ENCODE measurements around the gene UBA5.
A peak's percentile ranks its signal among the peaks of the same experiment; 100 is the strongest.

The UBA5 gene

DNA sequence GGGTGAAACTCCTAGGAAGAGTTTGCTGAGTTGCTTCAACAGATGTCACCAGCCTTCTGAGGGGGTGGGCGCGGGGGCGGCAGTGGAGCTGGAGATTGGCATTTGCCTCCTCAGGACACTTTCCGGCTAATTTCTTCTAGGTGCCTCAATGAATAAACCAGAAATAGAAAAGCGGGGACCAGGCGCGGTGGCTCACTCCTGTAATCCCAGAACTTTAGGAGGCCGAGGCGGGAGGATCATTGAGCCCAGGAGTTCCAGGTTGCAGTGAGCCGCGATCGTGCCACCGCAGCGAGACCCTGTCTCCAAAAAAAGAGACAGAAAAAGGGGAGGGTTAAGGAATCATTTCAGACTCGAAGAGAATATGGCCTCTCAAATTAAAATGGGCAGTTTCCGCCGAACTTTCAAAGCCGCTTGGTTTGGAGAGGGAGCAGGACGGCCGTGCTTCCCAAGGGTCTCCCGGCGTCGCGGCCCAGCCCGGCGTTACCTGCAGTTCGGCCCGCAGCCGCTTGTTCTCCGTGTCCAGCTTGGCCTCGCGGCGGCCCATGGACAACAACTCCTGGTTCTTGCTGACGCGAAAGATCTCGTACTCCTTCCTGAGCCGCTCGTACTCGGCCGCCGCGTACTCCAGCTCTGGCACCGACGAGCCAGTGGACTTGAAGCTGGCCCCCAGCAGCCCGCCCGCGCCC lies 61.5 kb downstream of the UBA5 start:
- no peaks in the 10 kb centered on the region for H4K20me1 ChIP-seq (ENCODE audit: insufficient read depth, low read length)
- H3K4me3 ChIP-seq (ENCODE audit: low read depth, low read length, poor library complexity, severe bottlenecking) = peak overlapping the region; percentile 65
- peaks cover under 1% of the 10 kb centered on the region; the same call in 1 of the 2 replicates for H3K27me3 ChIP-seq (ENCODE audit: insufficient read depth, low read length)
- peak overlapping the region; percentile 75 for H3K9ac ChIP-seq (ENCODE audit: low read length)
- no peaks in the 10 kb centered on the region for H3K79me2 ChIP-seq (ENCODE audit: insufficient read depth, low read length)
- peak overlapping the region; percentile 74 for H3K4me2 ChIP-seq (ENCODE audit: low read length)
- H3F3A ChIP-seq (ENCODE audit: insufficient read depth, low read length) = peaks cover 3% of the 10 kb centered on the region; the same call in 1 of the 2 replicates
- H3K9me2 ChIP-seq (ENCODE audit: low read depth, low read length) = no peaks in the 10 kb centered on the region
- H3K27ac ChIP-seq (ENCODE audit: low read depth, low read length, poor library complexity, severe bottlenecking) = no peak overlapping the region
- H3K36me3 ChIP-seq (ENCODE audit: insufficient read depth, low read length) = peaks cover 4% of the 10 kb centered on the region; the same call in 1 of the 2 replicates
- H2AFZ ChIP-seq (ENCODE audit: low read length) = no peak overlapping the region
- peaks cover 28% of the 10 kb centered on the region for H3K4me1 ChIP-seq (ENCODE audit: insufficient read depth, low read length, severe bottlenecking)
- no peaks in the 10 kb centered on the region for H3K9me3 ChIP-seq (ENCODE audit: low read length)
- TF ChIP-seq EZH2 (IDR thresholded peaks at IDR 0.05; ENCODE audit: borderline replicate concordance, low read length) = no peak
- TF ChIP-seq, protein P1, sequence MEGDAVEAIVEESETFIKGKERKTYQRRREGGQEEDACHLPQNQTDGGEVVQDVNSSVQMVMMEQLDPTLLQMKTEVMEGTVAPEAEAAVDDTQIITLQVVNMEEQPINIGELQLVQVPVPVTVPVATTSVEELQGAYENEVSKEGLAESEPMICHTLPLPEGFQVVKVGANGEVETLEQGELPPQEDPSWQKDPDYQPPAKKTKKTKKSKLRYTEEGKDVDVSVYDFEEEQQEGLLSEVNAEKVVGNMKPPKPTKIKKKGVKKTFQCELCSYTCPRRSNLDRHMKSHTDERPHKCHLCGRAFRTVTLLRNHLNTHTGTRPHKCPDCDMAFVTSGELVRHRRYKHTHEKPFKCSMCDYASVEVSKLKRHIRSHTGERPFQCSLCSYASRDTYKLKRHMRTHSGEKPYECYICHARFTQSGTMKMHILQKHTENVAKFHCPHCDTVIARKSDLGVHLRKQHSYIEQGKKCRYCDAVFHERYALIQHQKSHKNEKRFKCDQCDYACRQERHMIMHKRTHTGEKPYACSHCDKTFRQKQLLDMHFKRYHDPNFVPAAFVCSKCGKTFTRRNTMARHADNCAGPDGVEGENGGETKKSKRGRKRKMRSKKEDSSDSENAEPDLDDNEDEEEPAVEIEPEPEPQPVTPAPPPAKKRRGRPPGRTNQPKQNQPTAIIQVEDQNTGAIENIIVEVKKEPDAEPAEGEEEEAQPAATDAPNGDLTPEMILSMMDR (IDR thresholded peaks at IDR 0.05; ENCODE audit: low read length) = no peak

DNA sequence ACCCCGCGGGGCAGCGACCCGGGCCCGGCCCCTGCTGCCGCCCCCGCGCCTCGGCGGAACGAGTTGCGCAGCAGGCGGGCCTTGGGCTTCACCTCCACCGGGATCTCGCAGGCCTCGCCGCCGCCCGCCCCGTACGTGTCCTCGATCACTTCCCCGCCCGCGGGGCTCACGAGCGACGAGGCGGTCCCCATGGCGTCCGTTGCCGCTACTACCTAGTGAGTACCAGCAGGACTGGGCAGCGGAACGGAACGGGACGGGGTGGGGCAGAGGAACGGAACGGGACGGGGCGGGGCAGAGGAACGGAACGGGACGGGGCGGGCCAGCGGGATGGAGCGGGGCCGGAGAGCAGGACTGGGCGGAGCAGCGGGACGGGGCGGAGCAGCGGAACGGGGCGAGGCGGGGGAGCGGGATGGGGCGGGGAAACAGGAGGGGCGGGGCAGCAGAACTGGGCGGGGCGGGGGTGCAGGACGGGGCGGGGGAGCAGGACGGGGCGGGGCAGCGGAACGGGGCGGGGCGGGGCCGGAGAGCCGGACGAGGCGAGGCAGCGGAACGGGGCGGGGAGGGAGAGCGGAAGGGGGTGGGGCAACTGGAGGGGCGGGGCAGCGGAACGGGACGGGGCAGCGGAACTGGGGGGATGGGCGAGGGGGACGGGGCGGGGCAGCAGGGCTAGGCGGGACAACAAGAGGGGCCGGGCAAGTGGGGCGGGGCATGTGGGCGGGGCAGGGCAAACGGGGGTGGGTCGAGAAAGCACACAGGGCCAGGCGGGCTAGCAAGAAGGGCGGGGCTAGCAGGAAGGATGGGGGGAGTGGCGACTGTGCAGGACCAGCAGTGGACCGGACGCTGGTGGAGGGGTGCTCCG lies 62.3 kb downstream of the UBA5 start, which contains the start of gene NPHP3:
NPHP3 (minus strand) TSS at position 245 of the 859 bp plus-strand sequence; CDS start at position 191, 54 bp downstream.
- no peaks in the 10 kb centered on the region for H3K9me3 ChIP-seq (ENCODE audit: low read length)
- H4K20me1 ChIP-seq (ENCODE audit: insufficient read depth, low read length) = no peaks in the 10 kb centered on the region
- peak within 1 kb of the TSS; percentile 97 for H3K4me2 ChIP-seq (ENCODE audit: low read length)
- peak within 1 kb of the TSS; percentile 86 for H3K4me3 ChIP-seq (ENCODE audit: low read depth, low read length, poor library complexity, severe bottlenecking)
- TF ChIP-seq, protein P1 (IDR thresholded peaks at IDR 0.05; ENCODE audit: low read length) = no peak
- TF ChIP-seq EZH2 (IDR thresholded peaks at IDR 0.05; ENCODE audit: borderline replicate concordance, low read length) = no peak
- H3K36me3 ChIP-seq (ENCODE audit: insufficient read depth, low read length) = peaks cover 1% of the 10 kb centered on the region; the same call in 1 of the 2 replicates
- H3K9me2 ChIP-seq (ENCODE audit: low read depth, low read length) = no peaks in the 10 kb centered on the region
- H3K79me2 ChIP-seq (ENCODE audit: insufficient read depth, low read length) = no peaks in the 10 kb centered on the region
- H3K27ac ChIP-seq (ENCODE audit: low read depth, low read length, poor library complexity, severe bottlenecking) = no peak within 1 kb of the TSS
- peaks cover 28% of the 10 kb centered on the region for H3K4me1 ChIP-seq (ENCODE audit: insufficient read depth, low read length, severe bottlenecking)
- H2AFZ ChIP-seq (ENCODE audit: low read length) = peak within 1 kb of the TSS; percentile 97
- H3K9ac ChIP-seq (ENCODE audit: low read length) = peak within 1 kb of the TSS; percentile 76
- H3F3A ChIP-seq (ENCODE audit: insufficient read depth, low read length) = peaks cover 3% of the 10 kb centered on the region; the same call in 1 of the 2 replicates
- H3K27me3 ChIP-seq (ENCODE audit: insufficient read depth, low read length) = peaks cover 3% of the 10 kb centered on the region; the same call in 1 of the 2 replicates

DNA sequence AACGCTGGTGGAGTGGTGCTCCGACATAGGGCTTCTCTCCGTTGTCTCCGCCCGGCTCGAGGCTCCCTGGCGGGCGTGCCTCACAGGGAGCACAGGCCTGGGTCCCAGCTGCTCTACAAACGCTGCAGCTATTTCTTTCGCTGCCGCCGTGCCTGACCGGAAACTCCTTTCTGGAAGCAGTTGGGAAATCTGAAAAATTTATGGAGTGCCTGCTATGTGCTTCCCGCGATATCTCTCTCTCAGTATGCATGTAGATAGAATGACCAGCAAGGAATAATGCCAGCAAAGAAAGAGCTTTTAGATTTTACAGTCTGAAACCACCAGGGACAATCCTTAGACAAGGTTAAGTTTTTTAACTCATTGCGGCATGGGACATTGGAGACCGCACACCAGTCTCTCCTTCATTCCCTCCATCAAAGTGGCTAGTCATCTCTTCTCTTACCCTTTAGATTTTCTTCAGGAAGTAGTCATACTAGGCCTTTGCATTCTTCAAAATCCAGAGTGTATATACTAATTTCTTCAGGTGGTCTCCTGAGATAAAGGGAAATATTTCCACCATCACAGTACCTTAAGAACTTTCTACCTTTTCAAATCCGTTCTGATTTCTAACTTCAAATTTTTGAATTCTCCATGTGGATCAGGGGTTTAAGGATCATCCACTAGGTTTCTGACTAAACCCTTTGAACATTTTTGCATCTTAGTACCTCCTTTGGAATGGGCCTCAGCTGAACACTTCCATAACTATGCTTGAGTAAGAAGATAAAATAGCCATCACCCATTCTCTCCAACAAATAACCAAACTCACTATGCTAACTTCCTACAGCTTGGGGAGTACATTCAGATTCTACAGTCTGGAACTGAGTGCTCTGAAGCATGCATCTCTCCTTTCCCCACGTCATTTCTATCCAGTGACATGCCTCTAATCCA lies 63.2 kb downstream of the UBA5 start:
- Histone ChIP-seq H3K9me3 (ENCODE audit: low read length) (no peaks in the 10 kb centered on the region), H3K9ac (ENCODE audit: low read length) (peak overlapping the region; percentile 76), H3K4me1 (ENCODE audit: insufficient read depth, low read length, severe bottlenecking) (peaks cover 28% of the 10 kb centered on the region), H3K9me2 (ENCODE audit: low read depth, low read length) (no peaks in the 10 kb centered on the region), H3K4me2 (ENCODE audit: low read length) (peak overlapping the region; percentile 97), H3K4me3 (ENCODE audit: low read depth, low read length, poor library complexity, severe bottlenecking) (peak overlapping the region; percentile 86), H3K27ac (ENCODE audit: low read depth, low read length, poor library complexity, severe bottlenecking) (no peak overlapping the region), H2AFZ (ENCODE audit: low read length) (peak overlapping the region; percentile 97), H3F3A (ENCODE audit: insufficient read depth, low read length) (peaks cover 3% of the 10 kb centered on the region; the same call in 1 of the 2 replicates), H3K36me3 (ENCODE audit: insufficient read depth, low read length) (no peaks in the 10 kb centered on the region; the same call in 1 of the 2 replicates), H3K79me2 (ENCODE audit: insufficient read depth, low read length) (no peaks in the 10 kb centered on the region), H4K20me1 (ENCODE audit: insufficient read depth, low read length) (no peaks in the 10 kb centered on the region), H3K27me3 (ENCODE audit: insufficient read depth, low read length) (peaks cover 3% of the 10 kb centered on the region; the same call in 1 of the 2 replicates)
- no peak for TF ChIP-seq EZH2 (IDR thresholded peaks at IDR 0.05; ENCODE audit: borderline replicate concordance, low read length)
- TF ChIP-seq, protein P1 (IDR thresholded peaks at IDR 0.05; ENCODE audit: low read length) = no peak; the same call in 1 of the 2 replicates
